NCI-H1436 (cell line): ENCODE results near the gene TP53I11.
A peak's percentile ranks its signal among the peaks of the same experiment; 100 is the strongest.

Source experiments
- DNase-seq: peaks from one replicate; lab custom pipeline; 2025; lab: John Stamatoyannopoulos, UW

TP53I11 gene

GRCh38 chr11:44939673-44940395, 10.8 kb downstream of the TP53I11 start:
- no peak for DNase-seq

GRCh38 chr11:44938066-44938691, 12.5 kb downstream of the TP53I11 start:
- no peak for DNase-seq

- DNase-seq: peak; percentile 32
These were observed 13.6 kb downstream of the TP53I11 start for GRCh38 chr11:44936951-44937543.

- DNase-seq: peak; percentile 74
These were observed 14.2 kb downstream of the TP53I11 start for GRCh38 chr11:44936525-44936924.

GRCh38 chr11:44934735-44935250, 15.9 kb downstream of the TP53I11 start:
- no peak for DNase-seq

GRCh38 chr11:44934110-44934509, 16.6 kb downstream of the TP53I11 start:
- DNase-seq: no peak

- DNase-seq: no peak
These were observed 19.2 kb downstream of the TP53I11 start for GRCh38 chr11:44931466-44931865.

- no peak for DNase-seq
These were observed 19.9 kb downstream of the TP53I11 start for GRCh38 chr11:44930588-44931302.

GRCh38 chr11:44928816-44929215, 21.9 kb downstream of the TP53I11 start:
- DNase-seq: peak; percentile 30

GRCh38 chr11:44928144-44928543, 22.5 kb downstream of the TP53I11 start:
- no peak for DNase-seq

GRCh38 chr11:44927174-44927661, 23.5 kb downstream of the TP53I11 start:
- DNase-seq: peak; percentile 75

GRCh38 chr11:44926036-44926435, 24.6 kb downstream of the TP53I11 start:
- no peak for DNase-seq

- no peak for DNase-seq
These were observed 26.9 kb downstream of the TP53I11 start for GRCh38 chr11:44923806-44924205.

GRCh38 chr11:44923115-44923514, 27.6 kb downstream of the TP53I11 start:
- DNase-seq: no peak

- no peak for DNase-seq
These were observed 30.2 kb downstream of the TP53I11 start for GRCh38 chr11:44920451-44920850.

- DNase-seq: no peak
These were observed 32.9 kb downstream of the TP53I11 start for GRCh38 chr11:44917741-44918140.

GRCh38 chr11:44916801-44917385, 33.8 kb downstream of the TP53I11 start:
- DNase-seq: no peak

GRCh38 chr11:44916331-44916730, 34.4 kb downstream of the TP53I11 start:
- no peak for DNase-seq

- no peak for DNase-seq
These were observed 35.1 kb downstream of the TP53I11 start for GRCh38 chr11:44915621-44916020.

- no peak for DNase-seq
These were observed 35.7 kb downstream of the TP53I11 start for GRCh38 chr11:44915004-44915403.

- DNase-seq: no peak
These were observed 36.6 kb downstream of the TP53I11 start for GRCh38 chr11:44914105-44914504.

- no peak for DNase-seq
These were observed 37.2 kb downstream of the TP53I11 start for GRCh38 chr11:44913502-44913901.
